ENCODE data around the gene PARD3.

Gene PARD3

DNA sequence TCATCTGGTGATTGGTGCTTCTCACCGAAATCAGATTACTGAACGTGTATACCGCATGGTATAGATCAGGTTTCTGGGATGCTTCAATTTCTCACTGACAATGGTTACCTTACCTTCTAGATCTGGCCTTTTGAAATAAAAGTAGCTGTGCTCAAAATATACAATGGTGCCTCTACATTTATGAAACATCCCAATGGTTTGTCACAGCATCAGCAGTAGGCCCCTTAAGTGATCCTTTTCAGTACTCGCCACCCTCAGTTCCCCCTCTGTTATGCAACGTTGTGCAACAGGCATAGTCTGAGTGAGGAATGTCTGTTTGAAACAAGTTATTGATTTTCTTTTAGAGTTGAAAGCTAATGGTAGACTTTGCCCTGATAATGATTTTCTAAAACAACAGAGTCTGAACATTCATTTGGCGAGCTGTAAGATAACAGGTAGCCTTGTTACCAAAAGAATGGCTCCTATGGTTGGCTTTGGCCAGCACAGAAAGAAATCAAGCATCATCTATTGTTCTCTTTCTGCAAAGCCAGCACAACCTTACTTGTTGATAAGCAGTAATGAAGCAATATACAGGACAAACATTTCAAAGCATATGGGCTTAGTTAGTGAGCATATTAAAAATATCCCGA is 693.9 kb downstream of the PARD3 start:
- H3K4me1 ChIP-seq (ENCODE audit: insufficient read depth, low read length, poor library complexity, severe bottlenecking) = peaks cover 24% of the 10 kb centered on the region
- peak overlapping the region; percentile 66 for H3K4me2 ChIP-seq (ENCODE audit: low read depth, low read length, poor library complexity, severe bottlenecking)
- peak overlapping the region; percentile 45 for H3K4me3 ChIP-seq (ENCODE audit: low read length, poor library complexity, severe bottlenecking)

DNA sequence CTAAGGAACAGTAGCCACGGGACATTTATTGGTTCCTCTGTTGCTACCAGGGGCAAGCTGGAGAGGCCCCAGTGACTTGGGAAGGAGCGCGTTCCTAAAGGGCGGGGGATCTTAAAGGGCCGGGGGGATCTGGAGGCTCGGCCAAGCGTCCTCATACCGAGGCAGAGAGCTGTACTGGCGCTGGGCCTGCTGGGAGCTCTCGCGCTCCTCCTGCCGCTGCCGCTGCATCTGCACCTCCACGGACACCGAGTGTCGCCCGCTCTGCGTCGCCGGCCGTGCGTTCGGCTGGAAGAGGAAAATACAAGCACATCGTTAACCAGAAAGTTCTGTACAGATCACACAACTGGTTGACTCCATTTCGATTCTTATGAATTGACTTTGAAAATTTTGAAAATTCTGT is 695.6 kb downstream of the PARD3 start:
- Histone ChIP-seq H3K9ac (ENCODE audit: low read depth, low read length, poor library complexity, severe bottlenecking) (no peak overlapping the region), H3K79me2 (ENCODE audit: insufficient read depth, low read length) (no peaks in the 10 kb centered on the region), H2AFZ (ENCODE audit: low read length) (no peak overlapping the region), H3K9me3 (ENCODE audit: insufficient read depth, low read depth, low read length) (no peaks in the 10 kb centered on the region), H3K27me3 (ENCODE audit: insufficient read depth, low read length, poor library complexity, severe bottlenecking) (no peaks in the 10 kb centered on the region), H3F3A (ENCODE audit: low read depth) (no peaks in the 10 kb centered on the region), H4K20me1 (ENCODE audit: insufficient read depth, low read length, poor library complexity, severe bottlenecking) (no peaks in the 10 kb centered on the region), H3K36me3 (ENCODE audit: insufficient read depth, low read length) (no peaks in the 10 kb centered on the region), H3K4me3 (ENCODE audit: low read length, poor library complexity, severe bottlenecking) (no peak overlapping the region), H3K4me1 (ENCODE audit: insufficient read depth, low read length, poor library complexity, severe bottlenecking) (peaks cover 24% of the 10 kb centered on the region), H3K4me2 (ENCODE audit: low read depth, low read length, poor library complexity, severe bottlenecking) (no peak overlapping the region), H3K9me2 (replicated peaks; ENCODE audit: low read depth, low read length) (no peaks in the 10 kb centered on the region)
- TF ChIP-seq EZH2phosphoT487 (IDR thresholded peaks at IDR 0.05; ENCODE audit: borderline replicate concordance) = no peak
- TF ChIP-seq, protein P1, sequence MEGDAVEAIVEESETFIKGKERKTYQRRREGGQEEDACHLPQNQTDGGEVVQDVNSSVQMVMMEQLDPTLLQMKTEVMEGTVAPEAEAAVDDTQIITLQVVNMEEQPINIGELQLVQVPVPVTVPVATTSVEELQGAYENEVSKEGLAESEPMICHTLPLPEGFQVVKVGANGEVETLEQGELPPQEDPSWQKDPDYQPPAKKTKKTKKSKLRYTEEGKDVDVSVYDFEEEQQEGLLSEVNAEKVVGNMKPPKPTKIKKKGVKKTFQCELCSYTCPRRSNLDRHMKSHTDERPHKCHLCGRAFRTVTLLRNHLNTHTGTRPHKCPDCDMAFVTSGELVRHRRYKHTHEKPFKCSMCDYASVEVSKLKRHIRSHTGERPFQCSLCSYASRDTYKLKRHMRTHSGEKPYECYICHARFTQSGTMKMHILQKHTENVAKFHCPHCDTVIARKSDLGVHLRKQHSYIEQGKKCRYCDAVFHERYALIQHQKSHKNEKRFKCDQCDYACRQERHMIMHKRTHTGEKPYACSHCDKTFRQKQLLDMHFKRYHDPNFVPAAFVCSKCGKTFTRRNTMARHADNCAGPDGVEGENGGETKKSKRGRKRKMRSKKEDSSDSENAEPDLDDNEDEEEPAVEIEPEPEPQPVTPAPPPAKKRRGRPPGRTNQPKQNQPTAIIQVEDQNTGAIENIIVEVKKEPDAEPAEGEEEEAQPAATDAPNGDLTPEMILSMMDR (conservative IDR thresholded peaks at IDR 0.05; ENCODE audit: low read length) = no peak

More for the DNA sequence above, 693.9 kb downstream of the PARD3 start:
- TF ChIP-seq, protein P1 (conservative IDR thresholded peaks at IDR 0.05; ENCODE audit: low read length) = no peak
- no peak for TF ChIP-seq EZH2phosphoT487 (IDR thresholded peaks at IDR 0.05; ENCODE audit: borderline replicate concordance)
- Histone ChIP-seq H3F3A (ENCODE audit: low read depth) (no peaks in the 10 kb centered on the region), H3K79me2 (ENCODE audit: insufficient read depth, low read length) (no peaks in the 10 kb centered on the region), H3K9me2 (replicated peaks; ENCODE audit: low read depth, low read length) (no peaks in the 10 kb centered on the region), H3K27me3 (ENCODE audit: insufficient read depth, low read length, poor library complexity, severe bottlenecking) (no peaks in the 10 kb centered on the region), H4K20me1 (ENCODE audit: insufficient read depth, low read length, poor library complexity, severe bottlenecking) (no peaks in the 10 kb centered on the region), H3K9me3 (ENCODE audit: insufficient read depth, low read depth, low read length) (no peaks in the 10 kb centered on the region), H2AFZ (ENCODE audit: low read length) (no peak overlapping the region; the same call in 1 of the 2 replicates), H3K36me3 (ENCODE audit: insufficient read depth, low read length) (no peaks in the 10 kb centered on the region), H3K9ac (ENCODE audit: low read depth, low read length, poor library complexity, severe bottlenecking) (peak overlapping the region; percentile 37)

DNA sequence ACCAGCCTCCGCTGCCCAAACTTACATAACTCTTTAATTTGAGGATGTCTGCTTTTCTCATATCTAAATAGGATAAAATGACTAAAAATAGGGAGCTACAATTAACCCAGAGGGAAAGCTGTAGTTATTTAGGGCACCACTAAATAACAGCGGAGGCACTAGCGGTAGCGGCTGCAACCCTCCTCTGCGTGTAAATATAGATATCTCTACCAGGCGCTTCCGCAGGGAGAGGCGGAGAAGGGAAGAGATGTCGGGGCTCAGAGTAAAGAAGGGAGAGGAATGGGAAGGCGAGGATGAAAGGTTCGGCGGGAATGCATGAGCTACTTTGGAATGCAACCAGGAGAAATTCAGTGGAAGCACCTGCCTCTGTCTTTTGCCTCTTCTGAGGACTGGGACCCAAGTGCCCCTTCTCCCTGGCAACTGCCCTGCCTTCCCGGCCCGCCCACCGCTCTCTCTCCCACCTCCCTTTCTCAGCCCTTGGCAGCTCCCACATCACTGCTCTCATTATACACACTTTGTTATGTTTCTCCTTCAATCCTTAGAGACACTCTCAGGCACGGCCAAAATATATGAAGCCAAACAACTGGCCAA is 698.3 kb downstream of the PARD3 start:
- Histone ChIP-seq H3K27me3 (ENCODE audit: insufficient read depth, low read length, poor library complexity, severe bottlenecking) (no peaks in the 10 kb centered on the region), H4K20me1 (ENCODE audit: insufficient read depth, low read length, poor library complexity, severe bottlenecking) (no peaks in the 10 kb centered on the region), H3K79me2 (ENCODE audit: insufficient read depth, low read length) (no peaks in the 10 kb centered on the region), H3K9ac (ENCODE audit: low read depth, low read length, poor library complexity, severe bottlenecking) (no peak overlapping the region), H3K4me2 (ENCODE audit: low read depth, low read length, poor library complexity, severe bottlenecking) (no peak overlapping the region), H3K9me2 (replicated peaks; ENCODE audit: low read depth, low read length) (no peaks in the 10 kb centered on the region), H3K4me1 (ENCODE audit: insufficient read depth, low read length, poor library complexity, severe bottlenecking) (peaks cover 18% of the 10 kb centered on the region), H3K36me3 (ENCODE audit: insufficient read depth, low read length) (no peaks in the 10 kb centered on the region), H3K4me3 (ENCODE audit: low read length, poor library complexity, severe bottlenecking) (no peak overlapping the region), H3F3A (ENCODE audit: low read depth) (no peaks in the 10 kb centered on the region), H2AFZ (ENCODE audit: low read length) (no peak overlapping the region), H3K9me3 (ENCODE audit: insufficient read depth, low read depth, low read length) (no peaks in the 10 kb centered on the region)
- TF ChIP-seq, protein P1 (conservative IDR thresholded peaks at IDR 0.05; ENCODE audit: low read length) = no peak
- no peak for TF ChIP-seq EZH2phosphoT487 (IDR thresholded peaks at IDR 0.05; ENCODE audit: borderline replicate concordance)

All from Loucy (cell line).